ENCODE measurements around the gene SPOCK1. TPM values are rescaled to one million over a fixed set of nuclear protein-coding genes. Genes with fewer than 3 reads are reported as not detected.

SPOCK1 gene
- total and polyA plus RNA-seq, 2 of the 4 experiments (the other 2 are of a cell fraction): 5.0 to 20.3 TPM

GRCh38 chr5:137056676-137057075, 442.4 kb downstream of the SPOCK1 start:
- Histone ChIP-seq H3K18ac (ENCODE audit: low read depth, low read length) (no peak overlapping the region), H2AK9ac (replicated peaks; ENCODE audit: low read depth, low read length, poor library complexity) (no peak overlapping the region), H4K8ac (ENCODE audit: low read depth in 2 of 2, low read length in 2 of 2) (no peak overlapping the region), H3K36me3 (ENCODE audit: control insufficient read depth, insufficient read depth, low read length) (no peaks in the 10 kb centered on the region), H2BK5ac (ENCODE audit: low read depth, low read length, poor library complexity, severe bottlenecking) (no peak overlapping the region), H4K20me1 (ENCODE audit: insufficient read depth, low read length) (no peaks in the 10 kb centered on the region), H4K91ac (ENCODE audit: insufficient read depth, low read depth, low read length) (no peak overlapping the region), H3K9ac (ENCODE audit: low read depth, low read length) (no peak overlapping the region), H3K56ac (ENCODE audit: extremely low read depth, insufficient read depth, low read length) (no peak overlapping the region), H3K9me3 (ENCODE audit: control insufficient read depth, insufficient read depth, low read length) (no peaks in the 10 kb centered on the region), H3K4me3 (ENCODE audit: insufficient read depth, low read depth, low read length) (no peak overlapping the region), H2BK120ac (ENCODE audit: low read depth, low read length) (no peak overlapping the region), H4K5ac (ENCODE audit: low read depth, low read length) (no peak overlapping the region), H3K4me1 (ENCODE audit: control insufficient read depth, insufficient read depth, low read length) (no peaks in the 10 kb centered on the region), H3K9me1 (ENCODE audit: insufficient read depth, low read length) (no peaks in the 10 kb centered on the region), H2BK20ac (ENCODE audit: low read depth, low read length) (no peak overlapping the region), H2BK15ac (ENCODE audit: low read depth, low read length) (no peak overlapping the region), H3K79me1 (ENCODE audit: low read depth in 1 of 2, low read length in 2 of 2) (no peaks in the 10 kb centered on the region), H3K27ac (ENCODE audit: insufficient read depth, low read length) (no peak overlapping the region), H3K14ac (replicated peaks; ENCODE audit: low read depth, low read length) (no peak overlapping the region), H3K23ac (ENCODE audit: low read depth, low read length) (no peak overlapping the region), H3K27me3 (ENCODE audit: control insufficient read depth, insufficient read depth, low read length) (no peaks in the 10 kb centered on the region), H2AK5ac (ENCODE audit: low read depth, low read length) (no peak overlapping the region), H3K4me2 (ENCODE audit: low read depth, low read length) (no peak overlapping the region), H2AFZ (replicated peaks; ENCODE audit: low read length, poor library complexity) (no peak overlapping the region), H3K4ac (ENCODE audit: low read depth, low read length) (no peak overlapping the region)
- ATAC-seq (ENCODE audit: low read depth): no peak
- CTCF ChIA-PET: no interaction called here
- intact Hi-C loops (cut with micrococcal nuclease) (no loop called here), in situ Hi-C loops (cut with MboI; ENCODE audit: low sequenced_read_pairs) (no loop called here), dilution Hi-C loops (cut with HindIII; ENCODE audit: low sequenced_read_pairs, unreplicated experiment) (no loop called here)
- POLR2A ChIA-PET (ENCODE audit: unreplicated experiment): no interaction called here
- no CpG with 5 or more reads among the region's 2 CpGs for WGBS, 2 experiments (ENCODE audit: extremely low coverage in 2 of 2, insufficient read length in 1 of 2)
- DNase-seq: no peak
- TF ChIP-seq, protein P1, sequence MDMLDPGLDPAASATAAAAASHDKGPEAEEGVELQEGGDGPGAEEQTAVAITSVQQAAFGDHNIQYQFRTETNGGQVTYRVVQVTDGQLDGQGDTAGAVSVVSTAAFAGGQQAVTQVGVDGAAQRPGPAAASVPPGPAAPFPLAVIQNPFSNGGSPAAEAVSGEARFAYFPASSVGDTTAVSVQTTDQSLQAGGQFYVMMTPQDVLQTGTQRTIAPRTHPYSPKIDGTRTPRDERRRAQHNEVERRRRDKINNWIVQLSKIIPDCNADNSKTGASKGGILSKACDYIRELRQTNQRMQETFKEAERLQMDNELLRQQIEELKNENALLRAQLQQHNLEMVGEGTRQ (IDR thresholded peaks at IDR 0.05; ENCODE audit: low read depth, low read length): no peak
- TF ChIP-seq CEBPB (IDR thresholded peaks at IDR 0.05; ENCODE audit: low read depth, low read length): no peak
- TF ChIP-seq SMC3 (IDR thresholded peaks at IDR 0.05; ENCODE audit: low read depth, low read length): no peak
- TF ChIP-seq RFX5 (IDR thresholded peaks at IDR 0.05; ENCODE audit: low read depth, low read length): no peak
- TF ChIP-seq BHLHE40 (IDR thresholded peaks at IDR 0.05; ENCODE audit: low read depth, low read length): no peak
- no peak for TF ChIP-seq RCOR1 (IDR thresholded peaks at IDR 0.05; ENCODE audit: insufficient replicate concordance, low read length)
- TF ChIP-seq CTCF (conservative IDR thresholded peaks at IDR 0.05; ENCODE audit: low read depth, low read length): no peak
- TF ChIP-seq MAFK (IDR thresholded peaks at IDR 0.05; ENCODE audit: low read depth, low read length): no peak
- no peak for TF ChIP-seq RAD21 (IDR thresholded peaks at IDR 0.05; ENCODE audit: low read length)
- TF ChIP-seq FOS (IDR thresholded peaks at IDR 0.05; ENCODE audit: low read depth, low read length): no peak
- no TSS peak for BruUV-seq (replicated peaks)

Measured in IMR-90 (cell line).